Measurements from ENCODE around the gene PLA2G4A. TPM values are rescaled to one million over a fixed set of nuclear protein-coding genes. Genes with fewer than 3 reads are reported as not detected.

The PLA2G4A gene
- total RNA-seq, 1 experiment from 2014 or later = 0.39 TPM

GRCh38 chr1:186977266-186977957, 148.7 kb downstream of the PLA2G4A start:
- no peak overlapping the region for H4K91ac ChIP-seq (ENCODE audit: insufficient read length, low read depth, low read length)
- H2AFZ ChIP-seq (ENCODE audit: low read length) = no peak overlapping the region
- no peak overlapping the region for H2BK15ac ChIP-seq (ENCODE audit: low read depth, low read length)
- no peaks in the 10 kb centered on the region for H3K23me2 ChIP-seq (ENCODE audit: insufficient read length, low read depth, low read length, poor library complexity, severe bottlenecking)
- H3K4me1 ChIP-seq (ENCODE audit: insufficient read depth, low read length) = peaks cover 2% of the 10 kb centered on the region; the same call in 1 of the 2 replicates
- no peaks in the 10 kb centered on the region for H3K79me1 ChIP-seq (ENCODE audit: insufficient read depth, low read depth, low read length, poor library complexity, severe bottlenecking)
- no peak overlapping the region for H2BK120ac ChIP-seq (ENCODE audit: low read depth, low read length, poor library complexity, severe bottlenecking)
- no peak overlapping the region for H2BK5ac ChIP-seq (ENCODE audit: insufficient read length, low read length)
- H3T11ph ChIP-seq (ENCODE audit: low read length) = no peak overlapping the region
- no peak overlapping the region for H3K4ac ChIP-seq (ENCODE audit: low read depth, low read length)
- H2BK20ac ChIP-seq (ENCODE audit: low read depth, low read length, poor library complexity, severe bottlenecking) = no peak overlapping the region
- no peak overlapping the region for H3K56ac ChIP-seq (ENCODE audit: insufficient read length, low read depth, low read length)
- no peaks in the 10 kb centered on the region for H3K4me1 Mint-ChIP-seq
- H3K9me3 ChIP-seq (ENCODE audit: control insufficient read depth, low read depth, low read length) = no peaks in the 10 kb centered on the region
- H4K8ac ChIP-seq (replicated peaks; ENCODE audit: insufficient read length, low read depth, low read length) = no peak overlapping the region
- H3K14ac ChIP-seq (ENCODE audit: insufficient read depth, low read length) = no peak overlapping the region
- no peak overlapping the region for H3K4me3 Mint-ChIP-seq
- H3K9me3 Mint-ChIP-seq = no peaks in the 10 kb centered on the region
- H3K4me2 ChIP-seq (ENCODE audit: insufficient read depth, insufficient read length, low read length) = no peak overlapping the region
- no peak overlapping the region for H3K27ac Mint-ChIP-seq
- H3K18ac ChIP-seq (ENCODE audit: insufficient read length, low read depth, low read length) = no peak overlapping the region
- H3K79me2 ChIP-seq (ENCODE audit: insufficient read depth, low read length) = no peaks in the 10 kb centered on the region
- no peak overlapping the region for H3K23ac ChIP-seq (ENCODE audit: insufficient read length, low read depth, low read length)
- no peak overlapping the region for H3K9ac ChIP-seq (ENCODE audit: extremely low read depth, insufficient read length, low read length)
- no peak overlapping the region for H2BK12ac ChIP-seq (ENCODE audit: insufficient read length, low read depth, low read length)
- no peak overlapping the region for H4K5ac ChIP-seq (ENCODE audit: insufficient read length, low read depth, low read length)
- no CpG with 5 or more reads among the region's 3 CpGs for WGBS (ENCODE audit: extremely low coverage, insufficient read length, low lambda C conversion rate)
- H4K20me1 ChIP-seq (ENCODE audit: control insufficient read depth, insufficient read depth, insufficient read length) = no peaks in the 10 kb centered on the region
- H2AK5ac ChIP-seq (ENCODE audit: insufficient read length, low read length) = no peak overlapping the region
- no peaks in the 10 kb centered on the region for H3K27me3 Mint-ChIP-seq (ENCODE audit: low read depth)
- DNase-seq = no peak
- no peak overlapping the region for H3K27ac ChIP-seq (ENCODE audit: insufficient read length, low read depth, low read length)
- no peak for TF ChIP-seq CTCF (conservative IDR thresholded peaks at IDR 0.05)
- H3K27me3 ChIP-seq (ENCODE audit: insufficient read depth, low read length) = no peaks in the 10 kb centered on the region
- no peaks in the 10 kb centered on the region for H3K36me3 Mint-ChIP-seq (ENCODE audit: insufficient read depth in 1 of 3, low read depth in 3 of 3)
